ENCODE data around the gene IRGC. TPM values are rescaled to one million over a fixed set of nuclear protein-coding genes. Genes with fewer than 3 reads are reported as not detected.

The IRGC gene
- total and polyA plus RNA-seq, 2 experiments from 2014 or later: not detected

GRCh38 chr19:43705729-43706128, 10.1 kb upstream of the IRGC start:
- TF ChIP-seq EZH2phosphoT487 (IDR thresholded peaks at IDR 0.05; ENCODE audit: insufficient read depth, low read depth) (no peak), EZH2 (IDR thresholded peaks at IDR 0.05; ENCODE audit: insufficient read depth, poor library complexity, severe bottlenecking) (no peak)
- H3K9me2 ChIP-seq (ENCODE audit: insufficient read depth): no peaks in the 10 kb centered on the region
- H3F3A ChIP-seq (ENCODE audit: insufficient read depth): peaks cover 10% of the 10 kb centered on the region
- no peaks in the 10 kb centered on the region for H3K36me3 ChIP-seq (ENCODE audit: low read depth)
- no peak overlapping the region for H3K27ac ChIP-seq
- H3K4me1 ChIP-seq (ENCODE audit: insufficient read depth): peaks cover 10% of the 10 kb centered on the region
- DNase-seq: no peak
- H4K20me1 ChIP-seq (ENCODE audit: insufficient read depth): no peaks in the 10 kb centered on the region
- H2AFZ ChIP-seq: no peak overlapping the region
- H3K27me3 ChIP-seq (replicated peaks; ENCODE audit: insufficient read depth): no peaks in the 10 kb centered on the region
- no peaks in the 10 kb centered on the region for H3K9me3 ChIP-seq (ENCODE audit: low read depth)
- no peaks in the 10 kb centered on the region for H3K79me2 ChIP-seq (ENCODE audit: insufficient read depth)
- no peak overlapping the region for H3K9ac ChIP-seq
- in situ Hi-C loops (cut with MboI): no loop called here
- H3K4me2 ChIP-seq (ENCODE audit: unreplicated experiment): no peak overlapping the region
- 73 to 79% methylated on average over 6 of the region's 6 CpGs for WGBS, 2 experiments (ENCODE audit: low coverage in 1 of 2, low lambda C conversion rate in 2 of 2, missing lambda C conversion rate in 2 of 2)
- H3K4me3 ChIP-seq: no peak overlapping the region

- no peak overlapping the region for H3K4me3 ChIP-seq
- no peak overlapping the region for H3K4me2 ChIP-seq (ENCODE audit: unreplicated experiment)
- no peak for DNase-seq
- H3K79me2 ChIP-seq (ENCODE audit: insufficient read depth): no peaks in the 10 kb centered on the region
- H3K9me3 ChIP-seq (ENCODE audit: low read depth): no peaks in the 10 kb centered on the region
- WGBS, 2 experiments (ENCODE audit: low coverage in 1 of 2, low lambda C conversion rate in 2 of 2, missing lambda C conversion rate in 2 of 2): 73 to 75% methylated on average over 13 of the region's 13 CpGs
- TF ChIP-seq EZH2phosphoT487 (IDR thresholded peaks at IDR 0.05; ENCODE audit: insufficient read depth, low read depth) (no peak), EZH2 (IDR thresholded peaks at IDR 0.05; ENCODE audit: insufficient read depth, poor library complexity, severe bottlenecking) (no peak)
- no peak overlapping the region for H3K9ac ChIP-seq
- H3K4me1 ChIP-seq (ENCODE audit: insufficient read depth): no peaks in the 10 kb centered on the region
- no peaks in the 10 kb centered on the region for H3K27me3 ChIP-seq (replicated peaks; ENCODE audit: insufficient read depth)
- no peaks in the 10 kb centered on the region for H3K9me2 ChIP-seq (ENCODE audit: insufficient read depth)
- H2AFZ ChIP-seq: no peak overlapping the region
- in situ Hi-C loops (cut with MboI): no loop called here
- H4K20me1 ChIP-seq (ENCODE audit: insufficient read depth): no peaks in the 10 kb centered on the region
- no peak overlapping the region for H3K27ac ChIP-seq
- H3F3A ChIP-seq (ENCODE audit: insufficient read depth): no peaks in the 10 kb centered on the region
- H3K36me3 ChIP-seq (ENCODE audit: low read depth): no peaks in the 10 kb centered on the region
These were observed 8.6 kb upstream of the IRGC start for GRCh38 chr19:43707158-43707712.

GRCh38 chr19:43708716-43709115, 7.2 kb upstream of the IRGC start:
- Histone ChIP-seq H3K9me2 (ENCODE audit: insufficient read depth) (no peaks in the 10 kb centered on the region), H3K9me3 (ENCODE audit: low read depth) (no peaks in the 10 kb centered on the region), H3K4me3 (no peak overlapping the region), H3K27me3 (replicated peaks; ENCODE audit: insufficient read depth) (no peaks in the 10 kb centered on the region), H3F3A (ENCODE audit: insufficient read depth) (no peaks in the 10 kb centered on the region), H3K4me2 (ENCODE audit: unreplicated experiment) (no peak overlapping the region), H2AFZ (no peak overlapping the region), H3K4me1 (ENCODE audit: insufficient read depth) (no peaks in the 10 kb centered on the region), H3K9ac (no peak overlapping the region), H3K36me3 (ENCODE audit: low read depth) (no peaks in the 10 kb centered on the region), H4K20me1 (ENCODE audit: insufficient read depth) (no peaks in the 10 kb centered on the region), H3K79me2 (ENCODE audit: insufficient read depth) (no peaks in the 10 kb centered on the region), H3K27ac (no peak overlapping the region)
- DNase-seq: no peak
- TF ChIP-seq EZH2 (IDR thresholded peaks at IDR 0.05; ENCODE audit: insufficient read depth, poor library complexity, severe bottlenecking) (no peak), EZH2phosphoT487 (IDR thresholded peaks at IDR 0.05; ENCODE audit: insufficient read depth, low read depth) (no peak)
- in situ Hi-C loops (cut with MboI): no loop called here
- 28 to 46% methylated on average over 2 of the region's 2 CpGs for WGBS, 2 experiments (ENCODE audit: low coverage in 1 of 2, low lambda C conversion rate in 2 of 2, missing lambda C conversion rate in 2 of 2)

- in situ Hi-C loops (cut with MboI): no loop called here
- no peaks in the 10 kb centered on the region for H3K9me3 ChIP-seq (ENCODE audit: low read depth)
- no peak overlapping the region for H3K4me2 ChIP-seq (ENCODE audit: unreplicated experiment)
- no peaks in the 10 kb centered on the region for H3K36me3 ChIP-seq (ENCODE audit: low read depth)
- H3K4me3 ChIP-seq: no peak overlapping the region
- H3K27ac ChIP-seq: no peak overlapping the region
- no peaks in the 10 kb centered on the region for H3F3A ChIP-seq (ENCODE audit: insufficient read depth)
- 77% methylated on average over 12 of the region's 12 CpGs for WGBS, 2 experiments (ENCODE audit: low coverage in 1 of 2, low lambda C conversion rate in 2 of 2, missing lambda C conversion rate in 2 of 2)
- no peaks in the 10 kb centered on the region for H4K20me1 ChIP-seq (ENCODE audit: insufficient read depth)
- H3K9me2 ChIP-seq (ENCODE audit: insufficient read depth): no peaks in the 10 kb centered on the region
- H3K9ac ChIP-seq: no peak overlapping the region
- DNase-seq: no peak
- TF ChIP-seq EZH2 (IDR thresholded peaks at IDR 0.05; ENCODE audit: insufficient read depth, poor library complexity, severe bottlenecking) (no peak), EZH2phosphoT487 (IDR thresholded peaks at IDR 0.05; ENCODE audit: insufficient read depth, low read depth) (no peak)
- H2AFZ ChIP-seq: no peak overlapping the region
- no peaks in the 10 kb centered on the region for H3K4me1 ChIP-seq (ENCODE audit: insufficient read depth)
- no peaks in the 10 kb centered on the region for H3K27me3 ChIP-seq (replicated peaks; ENCODE audit: insufficient read depth)
- no peaks in the 10 kb centered on the region for H3K79me2 ChIP-seq (ENCODE audit: insufficient read depth)
These were observed 4.0 kb upstream of the IRGC start for GRCh38 chr19:43711751-43712355.
